ENCODE results near the gene GNAI1. TPM values are rescaled to one million over a fixed set of nuclear protein-coding genes. Genes with fewer than 3 reads are reported as not detected.

Gene GNAI1
- total RNA-seq, 1 experiment from 2014 or later, result 1.2 TPM

DNA sequence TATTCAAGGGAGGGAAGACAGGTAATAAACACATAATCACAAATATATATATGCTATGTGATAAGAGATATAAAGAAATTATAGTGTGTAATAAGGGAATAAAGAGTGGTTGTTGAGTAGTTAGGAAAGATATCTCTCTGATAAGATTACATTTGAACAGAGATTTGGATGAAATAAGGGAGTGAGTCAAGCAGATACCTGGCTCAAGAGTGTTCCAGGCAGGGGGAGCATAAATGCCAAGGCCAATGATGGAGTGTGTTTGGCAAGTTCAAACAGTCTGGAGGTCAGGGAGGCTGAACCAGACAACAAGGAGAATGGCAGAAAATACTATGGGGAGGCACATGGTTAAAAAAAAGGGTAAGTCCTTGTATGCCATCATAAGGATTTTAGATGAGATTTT lies 4.8 kb upstream of the GNAI1 start:
- DNase-seq (ENCODE audit: low spot score), result no peak
- in situ Hi-C loops (cut with HindIII; ENCODE audit: low sequenced_read_pairs), result no loop called here

DNA sequence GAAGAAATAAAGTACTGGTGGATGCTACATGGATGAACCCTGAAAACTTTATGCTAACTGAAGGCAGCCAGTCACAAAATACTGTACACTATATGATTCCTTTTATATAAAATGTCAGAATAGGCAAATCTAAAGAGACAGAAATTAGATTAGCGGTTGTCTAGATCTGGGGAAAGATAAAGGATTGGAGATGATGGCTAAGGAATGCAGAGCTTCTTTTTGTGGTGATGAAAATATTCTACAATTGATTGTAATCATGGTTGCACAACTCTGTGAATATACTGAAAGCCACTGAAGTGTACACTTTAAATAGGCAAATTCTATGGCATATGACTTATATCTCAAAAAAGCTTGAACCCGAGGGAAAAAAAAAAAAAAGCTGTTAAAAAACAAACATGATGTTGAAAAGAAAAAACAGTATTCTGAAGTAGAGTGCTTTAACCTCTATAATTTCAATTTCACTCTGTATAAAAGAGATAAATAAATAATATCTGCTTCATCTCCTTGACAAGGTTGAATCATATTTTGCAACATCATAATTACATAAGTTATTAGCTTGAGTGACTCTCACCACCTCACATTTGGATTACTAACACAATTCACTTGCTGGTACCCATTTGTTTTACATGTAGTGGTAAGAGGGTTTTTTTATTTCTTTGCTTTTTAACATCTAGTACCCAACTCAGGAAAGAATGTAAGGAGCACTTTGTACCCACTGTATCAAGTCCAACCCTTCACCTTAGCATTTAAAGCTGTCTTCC lies 2.8 kb upstream of the GNAI1 start:
- in situ Hi-C loops (cut with HindIII; ENCODE audit: low sequenced_read_pairs), result no loop called here
- no peak for DNase-seq (ENCODE audit: low spot score)

DNA sequence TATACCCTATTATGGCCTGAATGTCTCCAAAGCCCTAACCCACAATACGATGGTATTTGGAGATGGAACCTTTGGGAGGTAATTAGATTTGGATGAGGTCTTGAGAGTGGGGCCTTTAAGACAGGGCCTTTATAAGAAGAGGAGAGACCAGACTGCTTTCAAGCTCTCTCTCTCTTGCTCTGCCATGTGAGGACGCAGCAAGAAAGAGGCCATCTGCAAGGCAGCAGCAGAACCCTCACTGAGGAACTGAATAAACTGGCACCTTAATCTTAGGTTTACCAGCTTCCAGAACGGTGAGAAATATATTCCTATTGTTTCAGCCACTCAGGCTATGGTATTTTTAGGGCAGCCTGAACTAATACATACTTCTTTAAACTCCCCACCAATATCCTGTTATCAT lies 2.0 kb upstream of the GNAI1 start:
- in situ Hi-C loops (cut with HindIII; ENCODE audit: low sequenced_read_pairs), result no loop called here
- peak; percentile 57 for DNase-seq (ENCODE audit: low spot score)

DNA sequence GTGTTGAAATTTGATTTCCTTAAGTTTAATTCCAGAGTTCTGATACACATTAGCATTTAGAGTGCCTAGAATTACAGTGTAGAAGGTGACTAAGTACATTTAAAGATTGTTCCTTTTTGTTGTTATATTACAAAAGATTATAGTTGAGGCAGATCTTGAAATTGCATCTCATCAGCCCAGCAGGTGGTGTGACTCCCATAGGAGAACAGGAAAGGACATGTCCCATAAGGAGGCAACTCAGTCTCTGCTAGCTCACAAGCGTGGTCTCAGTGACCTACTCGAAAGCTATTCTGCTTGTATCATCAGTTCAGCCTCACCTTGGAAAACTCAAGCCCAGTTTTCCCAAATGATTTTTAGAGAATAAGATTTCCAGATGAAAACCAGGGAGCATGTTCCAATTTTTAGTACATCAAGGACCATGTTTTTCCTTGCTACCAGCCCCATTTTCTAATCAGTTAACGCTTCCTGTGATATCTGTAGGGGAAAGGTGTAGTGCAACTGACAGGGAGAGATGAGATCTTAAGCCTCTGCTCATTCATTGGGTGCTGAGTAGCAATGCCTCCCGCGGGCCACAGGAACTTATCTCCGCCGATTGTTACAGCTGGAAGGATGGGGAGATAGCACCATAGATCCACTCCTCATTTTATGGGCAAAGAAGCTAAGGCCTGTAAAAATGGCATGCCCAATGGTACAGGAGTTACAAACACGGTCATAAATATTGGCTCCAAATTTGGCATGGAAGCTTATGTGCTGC lies 1.1 kb upstream of the GNAI1 start:
- peak; percentile 56 for DNase-seq (ENCODE audit: low spot score)
- in situ Hi-C loops (cut with HindIII; ENCODE audit: low sequenced_read_pairs), result no loop called here

DNA sequence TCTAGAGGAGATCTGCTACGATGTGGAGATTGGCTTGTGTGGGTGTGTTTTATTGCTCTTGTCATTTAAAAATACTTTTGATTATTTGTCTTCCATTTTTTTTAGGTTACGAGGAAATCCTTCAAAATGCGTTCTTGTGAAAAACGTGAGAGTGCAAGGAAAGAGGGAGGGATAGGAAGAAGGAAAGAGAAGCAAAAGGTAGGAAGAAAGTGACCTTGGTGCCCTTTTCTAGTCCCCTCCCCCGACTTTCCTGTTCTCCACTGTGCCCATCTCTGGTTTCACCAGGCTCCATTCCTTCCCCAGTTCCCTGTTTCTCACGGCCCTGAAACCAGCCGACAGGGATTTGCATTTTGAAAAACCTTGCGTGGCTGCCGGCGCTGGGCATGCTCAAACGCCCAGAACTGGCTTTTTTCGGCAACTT lies 506 bp upstream of the GNAI1 start:
- in situ Hi-C loops (cut with HindIII; ENCODE audit: low sequenced_read_pairs), result no loop called here
- peak; percentile 79 for DNase-seq (ENCODE audit: low spot score)

DNA sequence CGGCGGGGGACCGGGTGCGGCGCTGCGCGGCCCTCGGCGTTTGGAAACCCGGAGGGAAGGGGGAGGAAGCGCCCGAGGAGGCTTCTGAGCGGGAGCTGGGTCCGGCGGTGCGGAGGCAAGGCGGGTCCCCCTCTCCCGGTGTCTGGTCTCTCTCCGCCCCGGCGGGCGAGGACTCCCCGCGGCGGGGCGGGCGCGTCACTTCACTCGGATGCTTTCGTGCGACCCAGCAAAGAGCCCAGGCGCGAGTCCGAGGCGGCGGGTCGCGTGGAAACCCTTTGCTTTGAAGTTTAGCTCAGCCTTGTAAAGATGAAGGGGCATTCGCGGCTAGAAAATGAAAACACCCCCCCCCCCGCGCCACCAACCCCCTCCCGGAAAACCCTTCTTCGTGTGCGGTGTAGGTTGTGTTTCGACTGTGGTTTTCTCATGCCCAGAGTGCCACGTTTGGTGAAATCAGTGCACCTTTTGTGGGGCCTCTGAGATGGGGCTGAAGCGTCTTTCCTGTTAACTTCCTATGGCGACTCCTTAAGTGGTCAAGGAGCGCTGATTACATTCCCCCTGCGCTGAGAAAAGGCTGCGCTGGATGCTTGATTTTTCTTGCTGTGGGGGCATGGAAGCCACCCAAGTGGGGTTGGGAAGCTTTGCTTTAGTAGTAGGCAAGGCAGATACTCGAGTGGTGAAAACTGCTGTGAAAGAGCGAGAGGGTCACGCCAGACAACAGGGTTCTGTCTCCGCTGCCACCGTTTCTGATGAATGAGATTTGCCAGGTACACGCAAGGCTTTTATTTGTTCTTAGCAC lies 876 bp downstream of the GNAI1 start:
- DNase-seq (ENCODE audit: low spot score), result peak; percentile 69
- in situ Hi-C loops (cut with HindIII; ENCODE audit: low sequenced_read_pairs), result no loop called here

DNA sequence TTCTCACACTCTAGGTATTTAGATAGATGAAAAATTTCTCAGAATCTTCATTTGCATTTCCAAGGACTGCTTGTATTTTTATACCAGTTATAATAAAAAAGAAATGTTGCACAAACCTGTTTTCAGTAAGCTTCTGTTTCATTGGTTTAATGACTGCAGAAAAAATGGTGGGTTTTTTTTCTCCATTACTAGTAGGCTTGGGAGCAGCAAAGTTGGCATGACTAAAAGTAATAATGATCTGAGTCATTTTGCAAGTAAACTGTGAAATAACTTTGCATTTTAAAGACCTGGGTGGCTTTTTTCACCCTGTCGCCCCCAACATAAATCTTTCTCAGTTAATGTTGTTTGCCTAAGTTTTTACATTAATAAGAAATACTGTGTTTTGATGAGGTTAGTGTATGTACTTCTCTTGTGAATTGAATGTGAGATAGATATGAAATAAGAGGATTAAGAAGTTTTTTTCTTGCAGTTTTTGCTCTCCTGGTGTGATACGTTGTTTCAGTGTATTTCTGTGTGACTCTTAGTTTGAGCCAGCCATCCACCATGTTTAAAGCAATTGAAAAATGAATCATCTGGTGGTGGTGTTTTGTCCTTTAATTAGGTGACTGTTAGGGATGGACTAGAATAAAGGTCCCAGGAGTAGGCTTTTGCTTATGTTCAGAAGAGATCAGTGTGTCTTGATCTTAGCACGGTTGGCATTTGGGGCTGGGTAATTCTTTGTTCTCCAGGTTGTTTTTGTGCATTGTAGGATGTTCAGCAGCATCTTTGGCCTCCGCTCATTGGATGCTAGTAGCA lies 1.8 kb downstream of the GNAI1 start:
- in situ Hi-C loops (cut with HindIII; ENCODE audit: low sequenced_read_pairs), result no loop called here
- peak; percentile 37 for DNase-seq (ENCODE audit: low spot score)

DNA sequence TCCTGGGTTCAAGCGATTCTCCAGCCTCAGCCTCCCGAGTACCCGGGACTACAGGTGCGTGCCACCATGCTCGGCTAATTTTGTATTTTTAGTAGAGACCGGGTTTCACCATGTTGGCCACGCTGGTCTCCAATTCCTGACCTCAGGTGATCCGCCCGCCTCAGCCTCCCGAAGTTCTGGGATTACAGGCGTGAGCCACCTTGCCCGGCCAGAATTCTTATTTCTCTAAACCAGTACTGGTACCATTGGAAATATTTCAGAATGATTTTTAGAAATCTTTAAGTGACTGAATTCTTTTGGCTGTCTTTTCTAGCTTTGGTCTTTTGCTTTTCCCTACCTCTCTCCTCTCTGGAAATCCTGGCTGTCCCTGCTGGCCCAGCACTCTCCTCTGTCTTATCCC lies 2.8 kb downstream of the GNAI1 start:
- in situ Hi-C loops (cut with HindIII; ENCODE audit: low sequenced_read_pairs), result no loop called here
- DNase-seq (ENCODE audit: low spot score), result peak; percentile 43

DNA sequence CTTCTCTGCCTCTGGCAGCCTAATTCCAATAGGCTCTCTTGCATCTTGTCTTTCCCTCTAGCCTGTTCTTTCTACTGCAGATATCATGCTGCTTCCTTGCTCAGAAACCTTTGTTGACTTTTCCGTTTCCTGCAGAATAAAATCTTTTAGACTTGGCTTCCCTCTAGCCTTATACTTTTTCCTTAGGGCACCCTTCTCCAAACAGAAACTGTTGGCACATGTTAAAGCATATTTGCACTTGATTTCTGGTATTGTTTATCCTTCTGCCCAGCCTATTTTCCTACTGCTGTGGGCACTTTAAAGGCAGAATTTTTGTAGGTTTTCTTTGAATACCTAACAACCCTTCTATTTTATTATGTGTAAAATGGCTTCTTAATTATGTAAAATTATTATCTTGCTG lies 4.6 kb downstream of the GNAI1 start:
- no peak for DNase-seq (ENCODE audit: low spot score)
- in situ Hi-C loops (cut with HindIII; ENCODE audit: low sequenced_read_pairs), result no loop called here

DNA sequence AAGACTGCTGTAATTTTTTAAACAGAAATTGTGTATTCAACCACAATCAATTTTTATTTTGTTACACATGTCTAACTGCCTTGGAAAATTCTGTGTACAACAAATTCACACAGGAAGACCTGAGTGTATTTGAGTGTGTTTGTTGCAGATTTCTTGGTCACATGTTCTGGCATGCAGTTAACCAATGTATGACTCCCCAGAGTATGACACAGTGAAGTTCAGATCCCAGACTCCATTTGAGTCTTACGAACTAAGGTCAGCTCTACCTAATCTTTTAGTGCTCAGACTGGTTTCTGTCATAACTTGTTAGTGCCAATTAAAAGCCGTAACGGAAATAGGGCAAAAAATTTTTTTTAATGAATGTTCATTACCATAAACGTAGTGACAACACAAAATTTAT lies 5.8 kb downstream of the GNAI1 start:
- in situ Hi-C loops (cut with HindIII; ENCODE audit: low sequenced_read_pairs), result no loop called here
- no peak for DNase-seq (ENCODE audit: low spot score)

DNA sequence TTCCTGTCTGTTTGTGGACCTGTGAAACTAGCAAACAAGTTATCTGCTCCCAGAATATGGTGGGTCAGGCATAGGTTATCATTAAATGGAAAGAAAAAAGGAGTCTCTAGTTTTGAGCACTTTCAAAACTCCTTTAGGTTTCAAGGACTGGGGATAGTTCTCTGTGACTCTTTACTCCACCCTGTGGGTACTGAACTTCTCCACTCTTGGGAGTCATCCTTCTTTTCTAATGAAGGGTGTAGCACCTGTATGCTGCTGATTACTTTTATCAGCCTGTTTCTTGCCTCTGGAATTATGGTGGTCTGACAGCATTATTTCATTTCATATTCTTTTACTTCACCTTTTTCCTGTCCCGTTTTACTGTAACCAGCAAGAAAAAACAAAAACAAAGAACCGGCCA lies 6.7 kb downstream of the GNAI1 start:
- in situ Hi-C loops (cut with HindIII; ENCODE audit: low sequenced_read_pairs), result no loop called here
- DNase-seq (ENCODE audit: low spot score), result no peak

DNA sequence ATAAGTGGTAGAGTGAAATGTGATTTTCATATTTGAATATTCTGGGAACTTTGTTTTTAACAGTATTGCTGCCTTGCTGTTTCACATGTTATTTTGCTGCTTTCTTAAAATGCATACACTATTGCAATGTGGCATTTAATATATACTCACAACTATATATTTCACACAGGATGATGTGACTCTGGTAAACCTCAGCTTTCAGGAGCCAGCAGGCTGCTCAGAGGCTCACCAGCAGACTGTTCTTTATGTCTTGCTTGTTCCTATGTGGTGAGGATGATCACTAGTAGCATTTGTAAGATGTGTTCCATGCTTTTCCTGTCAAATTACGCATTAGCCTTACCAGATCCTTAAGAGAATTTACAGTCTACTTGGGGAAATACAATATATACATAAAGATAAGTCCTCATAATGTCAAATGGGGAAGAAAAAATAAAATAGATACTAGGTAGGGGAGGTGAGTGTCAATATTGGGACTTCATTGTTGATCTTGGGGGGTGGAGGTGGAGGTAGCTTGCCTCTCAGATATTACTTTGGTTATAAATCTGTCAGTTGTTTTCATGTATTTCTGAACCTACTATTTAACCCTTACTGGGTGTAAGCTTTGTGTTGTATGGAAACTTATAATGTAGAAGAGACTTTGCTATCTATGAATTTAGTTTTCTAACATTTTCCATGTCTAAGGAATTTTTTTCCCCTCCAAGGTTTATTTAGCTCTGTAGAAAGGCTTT lies 8.4 kb downstream of the GNAI1 start:
- no peak for DNase-seq (ENCODE audit: low spot score)
- in situ Hi-C loops (cut with HindIII; ENCODE audit: low sequenced_read_pairs), result no loop called here

DNA sequence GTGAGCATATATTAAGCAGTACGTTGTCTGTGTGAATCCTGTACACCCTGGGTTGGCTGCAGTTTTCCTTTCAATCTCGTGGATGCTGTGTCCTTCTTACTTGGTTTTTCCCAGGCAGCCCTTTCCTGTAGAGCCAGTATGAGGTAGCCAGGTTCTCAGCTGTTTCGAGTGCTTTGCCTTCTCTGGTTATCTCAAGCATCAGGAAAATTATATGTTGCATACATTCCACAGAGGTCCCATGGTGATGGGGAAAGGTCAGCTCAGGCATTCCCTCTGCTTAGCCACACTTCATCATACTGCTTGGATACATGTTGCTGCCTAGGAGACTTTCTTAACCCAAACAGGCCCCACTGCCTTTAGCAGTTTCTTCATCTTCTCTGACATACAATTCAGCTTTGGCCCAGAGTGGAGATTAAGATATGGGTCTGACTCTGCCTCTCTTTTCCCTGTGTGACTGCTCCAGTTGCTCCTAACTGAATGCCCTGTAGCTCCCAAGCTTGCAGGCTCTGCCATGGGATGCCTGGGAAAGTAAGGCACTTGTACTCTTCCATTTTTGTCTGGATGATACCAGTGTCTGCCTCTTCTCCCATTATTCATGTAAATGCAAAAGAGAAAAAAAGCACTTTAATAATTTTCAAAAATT lies 11.3 kb downstream of the GNAI1 start:
- in situ Hi-C loops (cut with HindIII; ENCODE audit: low sequenced_read_pairs), result no loop called here
- no peak for DNase-seq (ENCODE audit: low spot score)

DNA sequence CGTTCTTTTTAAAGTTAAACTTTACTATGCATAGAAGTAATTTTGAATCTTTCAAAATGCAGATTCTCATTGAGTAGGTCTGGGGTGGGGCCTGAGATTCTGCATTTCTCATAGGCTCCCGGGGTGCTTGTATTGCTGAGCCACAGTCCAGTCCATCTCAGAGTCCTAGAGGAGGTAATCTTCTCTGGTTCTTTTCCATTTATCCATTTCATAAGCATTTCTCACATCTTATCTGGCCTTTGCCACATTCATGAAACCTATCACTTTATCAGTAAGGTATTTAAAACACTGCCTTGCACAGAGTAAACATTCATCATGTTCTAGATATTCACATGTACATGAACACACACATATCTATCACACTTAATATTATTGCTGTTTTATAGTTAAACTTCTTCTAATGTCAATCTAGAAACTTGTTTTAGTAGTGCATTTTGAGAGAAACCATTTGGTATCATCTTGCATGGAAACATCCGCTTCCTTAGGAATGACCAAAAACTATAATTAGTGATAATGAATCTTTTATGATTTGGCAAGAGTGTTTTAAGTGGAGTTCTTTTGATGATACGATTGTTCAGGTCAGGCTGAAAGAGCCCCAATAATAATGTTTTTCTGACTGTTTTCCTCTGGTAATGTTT lies 12.0 kb downstream of the GNAI1 start:
- no peak for DNase-seq (ENCODE audit: low spot score)
- in situ Hi-C loops (cut with HindIII; ENCODE audit: low sequenced_read_pairs), result no loop called here

DNA sequence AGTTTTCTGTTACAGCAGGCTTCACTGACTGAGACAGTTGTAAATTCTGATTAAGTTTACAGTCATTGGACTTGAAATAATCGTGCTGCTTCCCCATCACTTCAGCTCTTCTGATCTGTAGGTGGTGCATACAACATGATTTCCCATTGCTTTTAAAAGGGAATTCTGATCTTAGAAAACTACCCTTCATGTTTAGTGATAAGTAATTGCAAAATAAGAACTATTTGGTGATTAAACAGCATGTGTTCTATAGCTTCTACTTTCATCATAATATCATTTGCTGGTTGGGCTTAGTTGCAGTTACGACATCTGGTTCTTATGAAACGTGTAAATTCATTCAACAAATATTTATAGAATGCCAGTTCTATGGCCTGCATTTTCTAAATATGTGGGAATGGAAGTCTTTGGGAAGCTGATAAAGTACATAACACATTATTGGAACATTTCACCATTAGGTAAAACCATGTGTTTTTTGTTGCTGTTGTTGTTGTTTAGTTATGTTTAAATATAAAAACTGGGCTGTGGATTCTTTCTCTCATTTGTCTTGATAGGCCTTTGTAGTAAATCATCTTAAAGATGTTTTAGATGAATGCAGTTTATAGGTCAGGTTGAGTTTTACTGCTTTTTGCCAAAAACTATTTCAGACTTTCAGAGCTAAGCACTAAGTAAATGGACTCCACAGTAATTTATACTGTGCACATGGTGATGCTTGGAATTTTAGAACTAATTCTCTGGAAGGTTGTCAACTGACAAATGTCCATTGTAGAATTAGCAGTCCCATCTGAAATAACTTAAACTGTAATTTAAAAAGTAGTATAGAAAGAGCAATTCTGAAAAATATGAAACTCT lies 13.1 kb downstream of the GNAI1 start:
- no peak for DNase-seq (ENCODE audit: low spot score)
- in situ Hi-C loops (cut with HindIII; ENCODE audit: low sequenced_read_pairs), result no loop called here

DNA sequence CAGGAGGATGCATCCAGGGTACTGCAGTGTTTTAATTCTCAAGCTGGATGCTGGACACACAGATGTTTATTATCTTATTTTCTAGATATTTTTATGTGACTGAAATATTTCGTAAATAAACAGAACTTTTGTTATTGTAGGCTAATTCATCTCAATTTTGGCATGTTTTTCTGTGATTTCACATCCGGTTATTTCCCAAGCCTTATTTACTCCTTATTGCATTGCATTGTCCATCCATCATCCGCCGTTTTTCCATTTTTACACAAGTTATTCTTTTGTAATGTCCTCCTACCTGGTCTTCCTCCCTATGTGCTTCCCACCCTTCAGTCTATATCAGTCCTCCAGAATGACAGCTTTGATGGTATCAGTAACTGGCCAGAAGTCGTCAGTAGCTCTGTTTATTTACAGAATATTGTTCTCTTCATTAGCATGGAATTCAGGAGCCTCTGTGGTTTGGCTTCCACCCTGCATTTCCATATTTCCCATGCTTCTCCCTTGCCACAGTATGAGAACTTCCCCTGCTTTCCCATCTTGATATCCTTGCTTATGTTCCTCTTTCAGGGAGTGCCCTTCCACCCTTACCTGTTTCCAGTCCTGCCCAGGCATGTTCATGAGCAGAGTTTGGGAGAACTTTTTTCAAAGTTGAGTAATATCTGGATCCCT lies 16.1 kb downstream of the GNAI1 start:
- in situ Hi-C loops (cut with HindIII; ENCODE audit: low sequenced_read_pairs), result no loop called here
- no peak for DNase-seq (ENCODE audit: low spot score)

Data from G401 (cell line).